Central memory CD8-positive, alpha-beta T cell (primary cell): ENCODE data around the gene SCG5.

Experiments
- ATAC-seq: fragments of 150-1000 bp; cut with Tn5 transposase; replicated peaks from 2 replicates; pipeline ENCODE4 v1.10.0; 2022; ENCODE audit warnings: mild to moderate bottlenecking, moderate FRiP score, moderate number of reproducible peaks; ENCODE audit not compliant: poor library complexity, severe bottlenecking; ENCODE audit errors: extremely low read depth
- DNase-seq, 2 donors: peaks; one replicate each; pipeline ENCODE4 v3.0.0; 2021; ENCODE audit warnings: low spot score in 2 of 2
- H3K27ac Mint-ChIP-seq: one replicate; pipeline ENCODE4 v1.8.0; 2022; ENCODE audit warnings: low read depth, mild to moderate bottlenecking, moderate library complexity, mixed read lengths
- H3K27me3 Mint-ChIP-seq: one replicate; pipeline ENCODE4 v1.8.0; 2022; ENCODE audit warnings: mixed read lengths
- H3K36me3 Mint-ChIP-seq: one replicate; pipeline ENCODE4 v1.8.0; 2022; ENCODE audit warnings: mild to moderate bottlenecking, moderate library complexity, mixed read lengths; ENCODE audit not compliant: insufficient read depth
- H3K4me1 Mint-ChIP-seq: one replicate; pipeline ENCODE4 v1.8.0; 2022; ENCODE audit warnings: mixed read lengths
- H3K4me3 Mint-ChIP-seq: one replicate; pipeline ENCODE4 v1.8.0; 2022; ENCODE audit warnings: mild to moderate bottlenecking, moderate library complexity, mixed read lengths
- H3K9me3 Mint-ChIP-seq: one replicate; pipeline ENCODE4 v1.8.0; 2022; ENCODE audit warnings: mixed read lengths

The SCG5 gene

GRCh38 chr15:32707436-32707835 is 65.9 kb downstream of the SCG5 start:
- no peaks in the 10 kb centered on the region for H3K4me1 Mint-ChIP-seq
- H3K27me3 Mint-ChIP-seq, result peaks cover 75% of the 10 kb centered on the region
- H3K4me3 Mint-ChIP-seq, result no peak overlapping the region
- DNase-seq (no peak), ATAC-seq (no peak)
- H3K9me3 Mint-ChIP-seq, result no peaks in the 10 kb centered on the region
- H3K27ac Mint-ChIP-seq, result no peak overlapping the region
- H3K36me3 Mint-ChIP-seq, result no peaks in the 10 kb centered on the region

- H3K4me1 Mint-ChIP-seq, result no peaks in the 10 kb centered on the region
- H3K9me3 Mint-ChIP-seq, result no peaks in the 10 kb centered on the region
- peaks cover 75% of the 10 kb centered on the region for H3K27me3 Mint-ChIP-seq
Observed at GRCh38 chr15:32709295-32710033, 68.0 kb downstream of the SCG5 start.

GRCh38 chr15:32715276-32715675 is 73.8 kb downstream of the SCG5 start:
- DNase-seq (no peak), ATAC-seq (no peak)
- H3K27me3 Mint-ChIP-seq, result peaks cover 78% of the 10 kb centered on the region
- no peaks in the 10 kb centered on the region for H3K9me3 Mint-ChIP-seq
- H3K27ac Mint-ChIP-seq, result no peak overlapping the region
- H3K4me3 Mint-ChIP-seq, result no peak overlapping the region
- peaks cover 2% of the 10 kb centered on the region for H3K36me3 Mint-ChIP-seq
- peaks cover 12% of the 10 kb centered on the region for H3K4me1 Mint-ChIP-seq

More at GRCh38 chr15:32709295-32710033, 68.0 kb downstream of the SCG5 start:
- DNase-seq, result no peak
- Mint-ChIP-seq H3K36me3 (no peaks in the 10 kb centered on the region), H3K27ac (no peak overlapping the region), H3K4me3 (no peak overlapping the region)
- no peak for ATAC-seq

DNA sequence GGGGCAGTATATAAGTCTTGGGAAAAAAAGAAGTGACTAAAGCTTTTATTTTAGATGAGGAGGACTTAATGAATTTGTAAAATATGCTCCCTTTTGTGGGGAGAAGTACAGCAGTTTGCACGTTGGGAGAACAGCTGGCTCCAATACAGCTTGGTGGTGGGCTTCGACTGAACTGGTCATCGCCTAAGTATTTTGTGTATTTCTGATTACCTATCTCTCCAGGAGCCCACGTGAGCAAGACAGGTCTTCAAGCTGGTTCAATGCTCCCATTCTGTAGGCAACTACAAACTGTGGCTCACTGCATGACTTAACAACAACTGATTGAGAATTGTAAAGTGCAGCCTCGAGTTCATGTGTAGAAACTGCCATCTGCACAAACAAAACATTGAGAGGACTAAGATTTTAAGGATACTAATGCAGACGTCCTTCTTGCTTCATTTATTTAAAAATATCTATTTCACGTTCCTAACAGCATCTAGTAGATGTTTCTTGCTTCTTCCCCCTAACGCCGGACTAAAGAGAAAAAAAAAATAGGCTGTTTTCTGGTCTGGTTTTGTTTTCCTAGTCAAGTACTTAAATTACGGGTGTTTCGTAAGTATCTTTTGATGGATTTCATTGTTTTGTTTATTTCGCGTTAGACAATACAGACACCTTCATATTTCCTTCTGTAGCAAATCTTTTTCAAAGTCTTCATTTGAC is 74.9 kb downstream of the SCG5 start:
- peak overlapping the region; percentile 25 for H3K4me3 Mint-ChIP-seq
- H3K4me1 Mint-ChIP-seq, result peaks cover 12% of the 10 kb centered on the region
- no peaks in the 10 kb centered on the region for H3K9me3 Mint-ChIP-seq
- no peak for ATAC-seq
- peaks cover 2% of the 10 kb centered on the region for H3K36me3 Mint-ChIP-seq
- H3K27me3 Mint-ChIP-seq, result peaks cover 89% of the 10 kb centered on the region
- DNase-seq, result no peak
- no peak overlapping the region for H3K27ac Mint-ChIP-seq

GRCh38 chr15:32716915-32717425 is 75.5 kb downstream of the SCG5 start:
- ATAC-seq, result no peak
- Mint-ChIP-seq H3K4me1 (peaks cover 12% of the 10 kb centered on the region), H3K27me3 (peaks cover 91% of the 10 kb centered on the region), H3K27ac (no peak overlapping the region), H3K4me3 (peak overlapping the region; percentile 25), H3K36me3 (peaks cover 2% of the 10 kb centered on the region), H3K9me3 (no peaks in the 10 kb centered on the region)
- no peak for DNase-seq

DNA sequence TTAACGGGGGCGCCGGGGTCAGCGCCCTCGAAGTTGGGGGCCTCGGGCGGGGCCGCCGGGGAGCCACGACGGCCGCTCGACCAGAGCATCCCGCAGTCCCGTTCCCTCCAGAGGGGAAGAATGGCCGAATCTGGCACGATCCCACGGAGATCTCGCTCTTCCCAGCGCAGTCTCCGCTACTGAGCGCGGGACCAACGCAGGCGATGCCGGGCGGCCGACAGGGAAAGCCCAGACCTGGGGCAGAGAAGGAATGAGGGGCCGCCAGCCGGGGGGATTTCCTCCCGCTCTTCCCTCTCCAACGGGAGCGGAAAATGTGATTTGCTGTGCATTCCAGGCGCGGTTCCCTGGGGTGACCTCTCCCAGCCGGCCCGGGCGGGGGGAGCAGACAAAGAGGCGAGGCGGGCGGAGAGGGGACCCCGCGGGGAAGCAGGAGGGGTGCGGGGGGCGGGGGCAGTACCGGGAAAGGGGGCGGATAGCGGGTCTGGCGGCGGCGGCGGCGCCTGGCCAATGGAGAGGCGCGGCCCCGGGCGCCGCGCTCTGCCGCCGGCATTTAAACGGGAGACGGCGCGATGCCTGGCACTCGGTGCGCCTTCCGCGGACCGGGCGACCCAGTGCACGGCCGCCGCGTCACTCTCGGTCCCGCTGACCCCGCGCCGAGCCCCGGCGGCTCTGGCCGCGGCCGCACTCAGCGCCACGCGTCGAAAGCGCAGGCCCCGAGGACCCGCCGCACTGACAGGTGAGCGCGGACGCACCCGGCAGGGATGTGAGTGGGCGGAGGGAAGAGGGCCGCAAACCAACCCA is 76.1 kb downstream of the SCG5 start, which contains the start of gene GREM1:
Gene GREM1, plus strand, starts transcription at position 579 of the 801 bp plus-strand sequence. CDS start 12,687 bp downstream, outside the sequence.
- H3K9me3 Mint-ChIP-seq, result no peaks in the 10 kb centered on the region
- H3K36me3 Mint-ChIP-seq, result peaks cover 2% of the 10 kb centered on the region
- ATAC-seq, result no peak
- peak within 1 kb of the TSS; percentile 31 for H3K4me3 Mint-ChIP-seq
- peaks cover 12% of the 10 kb centered on the region for H3K4me1 Mint-ChIP-seq
- H3K27ac Mint-ChIP-seq, result no peak within 1 kb of the TSS
- DNase-seq, result no peak
- peaks cover 91% of the 10 kb centered on the region for H3K27me3 Mint-ChIP-seq

DNA sequence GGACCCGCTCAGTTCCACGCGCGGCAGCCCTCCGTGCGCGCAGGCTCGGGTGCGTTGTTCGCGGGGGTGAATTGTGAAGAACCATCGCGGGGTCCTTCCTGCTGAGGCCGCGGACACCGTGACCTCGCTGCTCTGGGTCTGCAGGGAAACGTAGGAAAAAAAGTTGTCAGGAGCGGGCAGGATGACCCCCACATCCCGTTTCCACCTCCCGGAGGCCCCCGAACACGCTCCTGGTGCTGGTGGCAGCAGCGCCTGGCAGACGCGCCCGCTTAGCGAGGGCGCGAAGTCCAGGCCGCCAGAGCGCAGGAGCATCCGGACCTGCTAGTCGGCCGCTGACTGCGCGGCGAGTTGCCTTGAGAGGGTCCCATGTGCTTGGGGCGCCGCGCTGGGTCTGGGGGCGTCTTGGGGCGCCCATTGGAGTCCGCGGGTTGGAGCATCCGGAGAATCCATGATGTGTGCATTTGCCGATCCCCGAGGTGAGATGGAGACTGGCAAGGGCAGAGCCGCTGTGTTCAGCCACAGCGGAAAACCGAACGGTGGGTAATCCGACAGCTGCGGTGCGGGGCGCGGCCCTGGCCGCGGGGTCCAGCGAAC is 76.8 kb downstream of the SCG5 start:
- Mint-ChIP-seq H3K9me3 (no peaks in the 10 kb centered on the region), H3K36me3 (peaks cover 2% of the 10 kb centered on the region), H3K4me1 (peaks cover 12% of the 10 kb centered on the region), H3K27ac (no peak overlapping the region), H3K27me3 (peaks cover 89% of the 10 kb centered on the region), H3K4me3 (peak overlapping the region; percentile 13)
- no peak for ATAC-seq
- DNase-seq, result no peak

DNA sequence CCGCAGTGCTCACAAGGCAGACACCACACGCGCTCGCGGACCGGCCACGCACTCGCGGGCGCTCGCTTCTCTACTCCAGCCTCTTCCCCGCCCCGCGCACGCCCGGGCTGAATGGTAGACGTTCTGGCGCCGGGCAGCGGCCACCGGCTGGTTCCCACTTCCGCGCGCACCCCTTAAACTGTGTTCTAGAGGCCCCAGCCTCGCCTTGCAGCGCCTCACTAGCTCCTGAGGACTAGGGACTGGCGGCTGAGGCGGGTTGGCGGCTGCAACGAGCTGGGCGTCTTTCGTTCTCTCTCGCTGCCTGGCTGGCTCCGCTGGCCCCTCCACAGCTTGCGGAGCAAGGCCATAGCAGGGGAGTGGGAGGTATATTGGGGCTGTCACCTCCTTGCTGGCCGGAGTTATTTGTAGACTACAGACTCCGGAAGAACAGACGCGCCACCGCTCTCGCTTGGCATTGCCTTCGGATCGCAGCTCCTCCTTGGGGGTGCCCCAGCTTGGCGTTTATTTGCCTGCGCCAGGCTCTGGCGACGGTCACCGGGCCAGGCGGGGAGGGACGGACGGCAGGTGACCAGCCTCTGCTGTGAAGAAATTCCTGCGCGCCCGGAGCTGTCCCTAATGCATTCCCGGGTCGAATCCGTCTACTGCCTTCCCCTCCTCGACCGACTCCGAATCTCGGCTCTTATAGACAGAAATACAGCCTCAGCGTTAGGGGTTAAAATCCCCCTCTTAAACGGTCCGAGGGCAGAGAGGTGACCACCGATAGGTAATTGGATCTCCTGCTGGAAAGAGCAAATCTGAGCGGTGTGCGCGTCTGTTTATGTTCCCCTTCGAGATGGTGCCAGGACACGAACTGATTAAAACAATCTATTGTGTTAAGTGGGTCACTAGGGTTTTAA is 77.6 kb downstream of the SCG5 start:
- ATAC-seq (no peak), DNase-seq (no peak)
- Mint-ChIP-seq H3K9me3 (no peaks in the 10 kb centered on the region), H3K27me3 (peaks cover 82% of the 10 kb centered on the region), H3K27ac (no peak overlapping the region), H3K36me3 (peaks cover 2% of the 10 kb centered on the region), H3K4me3 (peak overlapping the region; percentile 31), H3K4me1 (peaks cover 12% of the 10 kb centered on the region)

GRCh38 chr15:32721596-32721995 is 80.1 kb downstream of the SCG5 start:
- no peak for ATAC-seq
- Mint-ChIP-seq H3K4me1 (peaks cover 10% of the 10 kb centered on the region), H3K27me3 (peaks cover 83% of the 10 kb centered on the region), H3K36me3 (peaks cover 2% of the 10 kb centered on the region), H3K9me3 (peaks cover 5% of the 10 kb centered on the region), H3K4me3 (no peak overlapping the region), H3K27ac (no peak overlapping the region)
- DNase-seq, result no peak

DNA sequence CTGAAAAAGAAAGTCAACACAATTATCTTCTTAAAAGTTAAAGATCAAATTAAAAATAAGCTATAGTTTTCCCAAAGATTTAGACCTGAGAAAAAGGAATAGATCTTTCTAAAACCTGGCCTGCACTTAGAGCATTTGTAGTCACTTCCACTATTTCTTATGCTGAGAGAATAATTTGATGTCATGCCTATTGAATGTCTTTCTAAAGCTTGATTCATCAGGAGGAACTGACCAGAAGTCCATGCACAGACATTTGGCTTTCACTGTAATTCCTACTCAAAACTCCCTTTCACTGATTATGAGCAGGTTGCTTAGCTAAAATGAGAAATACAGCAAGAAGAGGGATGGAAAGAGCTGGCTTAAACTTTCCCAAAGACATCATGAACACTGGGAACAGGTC is 80.6 kb downstream of the SCG5 start:
- DNase-seq, result no peak
- no peak overlapping the region for H3K27ac Mint-ChIP-seq
- H3K4me3 Mint-ChIP-seq, result no peak overlapping the region
- H3K27me3 Mint-ChIP-seq, result peaks cover 83% of the 10 kb centered on the region
- peaks cover 5% of the 10 kb centered on the region for H3K4me1 Mint-ChIP-seq
- H3K9me3 Mint-ChIP-seq, result peaks cover 5% of the 10 kb centered on the region
- peaks cover 2% of the 10 kb centered on the region for H3K36me3 Mint-ChIP-seq
- no peak for ATAC-seq

GRCh38 chr15:32723171-32723948 is 81.8 kb downstream of the SCG5 start:
- Mint-ChIP-seq H3K27me3 (peaks cover 72% of the 10 kb centered on the region), H3K9me3 (peaks cover 5% of the 10 kb centered on the region), H3K27ac (no peak overlapping the region), H3K36me3 (peaks cover 2% of the 10 kb centered on the region), H3K4me1 (no peaks in the 10 kb centered on the region), H3K4me3 (no peak overlapping the region)
- DNase-seq (no peak), ATAC-seq (no peak)
